ENCODE results near the gene LGALS14. TPM values are rescaled to one million over a fixed set of nuclear protein-coding genes. Genes with fewer than 3 reads are reported as not detected.
"Not testable (repeated sequence)": the region's sequence is repeated elsewhere in the genome, so short reads cannot be mapped to it uniquely, and the experiment has no call there.

The LGALS14 gene
- total and polyA plus RNA-seq, 4 donors: not detected

GRCh38 chr19:39686739-39687138 is 17.5 kb upstream of the LGALS14 start:
- no peak for DNase-seq
- 75% methylated on average over 3 of the region's 3 CpGs for WGBS, 2 donors
- Histone ChIP-seq H3K4me1 (ENCODE audit: control insufficient read depth in 1 of 2, insufficient read depth in 2 of 2, low read length in 2 of 2) (no peaks in the 10 kb centered on the region), H3K36me3 (ENCODE audit: control insufficient read depth in 1 of 2, insufficient read depth in 2 of 2, low read length in 1 of 2) (no peaks in the 10 kb centered on the region), H3K27ac (ENCODE audit: low read depth in 1 of 2, low read length in 2 of 2) (no peak overlapping the region), H3K9me3 (ENCODE audit: control insufficient read depth, low read length) (peaks cover 2% of the 10 kb centered on the region), H3K27me3 (ENCODE audit: control insufficient read depth in 1 of 2, insufficient read depth in 2 of 2, low read length in 1 of 2) (no peaks in the 10 kb centered on the region), H3K4me3 (ENCODE audit: low read length in 2 of 2) (no peak overlapping the region)
- intact Hi-C loops (cut with DNase I): no loop called here
- ATAC-seq (ENCODE audit: low FRiP score): no peak

- H3K4me3 ChIP-seq (ENCODE audit: low read length in 2 of 2); H3K36me3 ChIP-seq (ENCODE audit: control insufficient read depth in 1 of 2, insufficient read depth in 2 of 2, low read length in 1 of 2); ATAC-seq (ENCODE audit: low FRiP score); intact Hi-C loops (cut with DNase I); H3K27ac ChIP-seq (ENCODE audit: low read depth in 1 of 2, low read length in 2 of 2); H3K27me3 ChIP-seq (ENCODE audit: control insufficient read depth in 1 of 2, insufficient read depth in 2 of 2, low read length in 1 of 2); H3K9me3 ChIP-seq (ENCODE audit: control insufficient read depth, low read length); DNase-seq; H3K4me1 ChIP-seq (ENCODE audit: control insufficient read depth in 1 of 2, insufficient read depth in 2 of 2, low read length in 2 of 2): not testable (repeated sequence)
- 85% methylated on average over 4 of the region's 4 CpGs for WGBS, 2 donors
Observed at GRCh38 chr19:39688637-39689036, 15.6 kb upstream of the LGALS14 start.

- no peaks in the 10 kb centered on the region for H3K4me1 ChIP-seq (ENCODE audit: control insufficient read depth in 1 of 2, insufficient read depth in 2 of 2, low read length in 2 of 2)
- H3K27me3 ChIP-seq (ENCODE audit: control insufficient read depth in 1 of 2, insufficient read depth in 2 of 2, low read length in 1 of 2): no peaks in the 10 kb centered on the region
- intact Hi-C loops (cut with DNase I): no loop called here
- DNase-seq (no peak), ATAC-seq (ENCODE audit: low FRiP score) (no peak)
- H3K36me3 ChIP-seq (ENCODE audit: control insufficient read depth in 1 of 2, insufficient read depth in 2 of 2, low read length in 1 of 2): no peaks in the 10 kb centered on the region
- 74 to 81% methylated on average over 3 of the region's 3 CpGs for WGBS, 2 donors
- H3K9me3 ChIP-seq (ENCODE audit: control insufficient read depth, low read length): no peaks in the 10 kb centered on the region
- H3K4me3 ChIP-seq (ENCODE audit: low read length in 2 of 2): no peak overlapping the region
- H3K27ac ChIP-seq (ENCODE audit: low read depth in 1 of 2, low read length in 2 of 2): no peak overlapping the region
Observed at GRCh38 chr19:39692166-39692565, 12.1 kb upstream of the LGALS14 start.

- 50 to 54% methylated on average over 1 of the region's 1 CpG for WGBS, 2 donors
- intact Hi-C loops (cut with DNase I): no loop called here
Observed at GRCh38 chr19:39692822-39693221, 11.5 kb upstream of the LGALS14 start.

GRCh38 chr19:39695759-39696158 is 8.5 kb upstream of the LGALS14 start:
- Histone ChIP-seq H3K36me3 (ENCODE audit: control insufficient read depth in 1 of 2, insufficient read depth in 2 of 2, low read length in 1 of 2) (no peaks in the 10 kb centered on the region), H3K4me1 (ENCODE audit: control insufficient read depth in 1 of 2, insufficient read depth in 2 of 2, low read length in 2 of 2) (no peaks in the 10 kb centered on the region), H3K27me3 (ENCODE audit: control insufficient read depth in 1 of 2, insufficient read depth in 2 of 2, low read length in 1 of 2) (no peaks in the 10 kb centered on the region), H3K9me3 (ENCODE audit: control insufficient read depth, low read length) (peaks cover 2% of the 10 kb centered on the region), H3K27ac (ENCODE audit: low read depth in 1 of 2, low read length in 2 of 2) (no peak overlapping the region), H3K4me3 (ENCODE audit: low read length in 2 of 2) (no peak overlapping the region)
- ATAC-seq (ENCODE audit: low FRiP score) (no peak), DNase-seq (no peak)
- intact Hi-C loops (cut with DNase I): no loop called here
- 64 to 74% methylated on average over 2 of the region's 2 CpGs for WGBS, 2 donors

More at GRCh38 chr19:39692822-39693221, 11.5 kb upstream of the LGALS14 start:
- no peak for ATAC-seq (ENCODE audit: low FRiP score)
- no peaks in the 10 kb centered on the region for H3K36me3 ChIP-seq (ENCODE audit: control insufficient read depth in 1 of 2, insufficient read depth in 2 of 2, low read length in 1 of 2)
- H3K27ac ChIP-seq (ENCODE audit: low read depth in 1 of 2, low read length in 2 of 2): no peak overlapping the region
- H3K4me1 ChIP-seq (ENCODE audit: control insufficient read depth in 1 of 2, insufficient read depth in 2 of 2, low read length in 2 of 2): no peaks in the 10 kb centered on the region
- H3K9me3 ChIP-seq (ENCODE audit: control insufficient read depth, low read length): no peaks in the 10 kb centered on the region
- no peak for DNase-seq
- no peaks in the 10 kb centered on the region for H3K27me3 ChIP-seq (ENCODE audit: control insufficient read depth in 1 of 2, insufficient read depth in 2 of 2, low read length in 1 of 2)
- no peak overlapping the region for H3K4me3 ChIP-seq (ENCODE audit: low read length in 2 of 2)

- H3K9me3 ChIP-seq (ENCODE audit: control insufficient read depth, low read length): peaks cover 2% of the 10 kb centered on the region
- no peak for DNase-seq
- WGBS, 2 donors: 56 to 63% methylated on average over 2 of the region's 2 CpGs
- H3K27me3 ChIP-seq (ENCODE audit: control insufficient read depth in 1 of 2, insufficient read depth in 2 of 2, low read length in 1 of 2): no peaks in the 10 kb centered on the region
- H3K4me3 ChIP-seq (ENCODE audit: low read length in 2 of 2): no peak overlapping the region
- no peaks in the 10 kb centered on the region for H3K36me3 ChIP-seq (ENCODE audit: control insufficient read depth in 1 of 2, insufficient read depth in 2 of 2, low read length in 1 of 2)
- ATAC-seq (ENCODE audit: low FRiP score): no peak
- no peak overlapping the region for H3K27ac ChIP-seq (ENCODE audit: low read depth in 1 of 2, low read length in 2 of 2)
- H3K4me1 ChIP-seq (ENCODE audit: control insufficient read depth in 1 of 2, insufficient read depth in 2 of 2, low read length in 2 of 2): no peaks in the 10 kb centered on the region
- intact Hi-C loops (cut with DNase I): no loop called here
Observed at GRCh38 chr19:39696387-39696786, 7.9 kb upstream of the LGALS14 start.

- no peak overlapping the region for H3K4me3 ChIP-seq (ENCODE audit: low read length in 2 of 2)
- DNase-seq: no peak
- intact Hi-C loops (cut with DNase I): no loop called here
- ATAC-seq (ENCODE audit: low FRiP score): no peak
- H3K9me3 ChIP-seq (ENCODE audit: control insufficient read depth, low read length): peaks cover 2% of the 10 kb centered on the region
- H3K36me3 ChIP-seq (ENCODE audit: control insufficient read depth in 1 of 2, insufficient read depth in 2 of 2, low read length in 1 of 2): no peaks in the 10 kb centered on the region
- H3K27me3 ChIP-seq (ENCODE audit: control insufficient read depth in 1 of 2, insufficient read depth in 2 of 2, low read length in 1 of 2): no peaks in the 10 kb centered on the region
- no peaks in the 10 kb centered on the region for H3K4me1 ChIP-seq (ENCODE audit: control insufficient read depth in 1 of 2, insufficient read depth in 2 of 2, low read length in 2 of 2)
- H3K27ac ChIP-seq (ENCODE audit: low read depth in 1 of 2, low read length in 2 of 2): no peak overlapping the region
Observed at GRCh38 chr19:39698535-39698934, 5.7 kb upstream of the LGALS14 start.

- no peak overlapping the region for H3K27ac ChIP-seq (ENCODE audit: low read depth in 1 of 2, low read length in 2 of 2)
- intact Hi-C loops (cut with DNase I): no loop called here
- no peaks in the 10 kb centered on the region for H3K27me3 ChIP-seq (ENCODE audit: control insufficient read depth in 1 of 2, insufficient read depth in 2 of 2, low read length in 1 of 2)
- H3K4me3 ChIP-seq (ENCODE audit: low read length in 2 of 2): no peak overlapping the region
- H3K36me3 ChIP-seq (ENCODE audit: control insufficient read depth in 1 of 2, insufficient read depth in 2 of 2, low read length in 1 of 2): no peaks in the 10 kb centered on the region
- peaks cover 2% of the 10 kb centered on the region for H3K9me3 ChIP-seq (ENCODE audit: control insufficient read depth, low read length)
- DNase-seq (no peak), ATAC-seq (ENCODE audit: low FRiP score) (no peak)
- H3K4me1 ChIP-seq (ENCODE audit: control insufficient read depth in 1 of 2, insufficient read depth in 2 of 2, low read length in 2 of 2): no peaks in the 10 kb centered on the region
- WGBS, 2 donors: 66 to 68% methylated on average over 5 of the region's 5 CpGs
Observed at GRCh38 chr19:39701291-39701690, 3.0 kb upstream of the LGALS14 start.

- Histone ChIP-seq H3K9me3 (ENCODE audit: control insufficient read depth, low read length) (no peaks in the 10 kb centered on the region), H3K4me3 (ENCODE audit: low read length in 2 of 2) (no peak overlapping the region), H3K27me3 (ENCODE audit: control insufficient read depth in 1 of 2, insufficient read depth in 2 of 2, low read length in 1 of 2) (no peaks in the 10 kb centered on the region), H3K27ac (ENCODE audit: low read depth in 1 of 2, low read length in 2 of 2) (no peak overlapping the region), H3K36me3 (ENCODE audit: control insufficient read depth in 1 of 2, insufficient read depth in 2 of 2, low read length in 1 of 2) (no peaks in the 10 kb centered on the region), H3K4me1 (ENCODE audit: control insufficient read depth in 1 of 2, insufficient read depth in 2 of 2, low read length in 2 of 2) (no peaks in the 10 kb centered on the region)
- DNase-seq (no peak), ATAC-seq (ENCODE audit: low FRiP score) (no peak)
- intact Hi-C loops (cut with DNase I): no loop called here
- 68 to 69% methylated on average over 8 of the region's 8 CpGs for WGBS, 2 donors
Observed at GRCh38 chr19:39705578-39706188, 1.4 kb downstream of the LGALS14 start.
